ENCODE measurements around the gene NXN.
"Not testable (repeated sequence)": the region's sequence is repeated elsewhere in the genome, so short reads cannot be mapped to it uniquely, and the experiment has no call there.

NXN gene

DNA sequence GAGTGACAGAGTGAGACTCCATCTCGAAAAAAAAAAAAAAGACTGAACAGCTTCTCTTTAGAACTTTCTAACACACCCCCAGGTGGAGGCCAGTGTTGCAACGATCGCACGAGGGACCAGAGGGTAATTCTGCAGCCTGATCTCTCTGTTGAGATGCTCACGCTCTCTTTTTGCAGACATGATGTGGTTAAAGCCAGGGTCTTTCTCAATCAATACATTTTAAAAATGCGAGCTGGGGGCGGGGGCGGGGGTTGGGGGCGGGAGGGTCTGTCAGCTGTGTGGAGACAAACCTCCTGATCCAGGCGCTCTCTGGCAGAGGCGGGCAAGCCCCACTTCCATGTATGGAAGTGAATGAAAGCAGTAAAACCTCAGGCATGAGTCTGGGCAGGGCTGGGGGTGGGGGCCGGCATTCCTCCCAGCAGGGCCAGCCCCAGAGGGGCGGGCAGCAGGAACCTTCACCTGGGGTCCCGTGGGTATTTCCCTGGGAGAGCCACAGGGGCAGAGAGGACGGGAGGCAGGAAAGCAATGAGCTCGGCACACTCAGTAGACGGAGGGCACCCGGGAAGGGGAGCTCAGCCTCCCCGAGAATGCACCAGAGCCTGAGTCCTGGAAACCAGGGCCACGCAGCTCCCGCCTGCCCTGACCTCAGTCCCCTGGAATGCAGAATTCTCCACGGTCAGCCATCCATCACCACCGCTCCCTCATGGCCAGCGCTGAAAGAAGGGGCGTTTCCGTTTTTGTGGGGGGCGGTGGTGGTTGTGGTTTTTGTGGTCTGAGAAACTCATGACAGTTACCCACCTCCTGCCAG lies 28.0 kb downstream of the NXN start:
- DNase-seq: no peak

DNA sequence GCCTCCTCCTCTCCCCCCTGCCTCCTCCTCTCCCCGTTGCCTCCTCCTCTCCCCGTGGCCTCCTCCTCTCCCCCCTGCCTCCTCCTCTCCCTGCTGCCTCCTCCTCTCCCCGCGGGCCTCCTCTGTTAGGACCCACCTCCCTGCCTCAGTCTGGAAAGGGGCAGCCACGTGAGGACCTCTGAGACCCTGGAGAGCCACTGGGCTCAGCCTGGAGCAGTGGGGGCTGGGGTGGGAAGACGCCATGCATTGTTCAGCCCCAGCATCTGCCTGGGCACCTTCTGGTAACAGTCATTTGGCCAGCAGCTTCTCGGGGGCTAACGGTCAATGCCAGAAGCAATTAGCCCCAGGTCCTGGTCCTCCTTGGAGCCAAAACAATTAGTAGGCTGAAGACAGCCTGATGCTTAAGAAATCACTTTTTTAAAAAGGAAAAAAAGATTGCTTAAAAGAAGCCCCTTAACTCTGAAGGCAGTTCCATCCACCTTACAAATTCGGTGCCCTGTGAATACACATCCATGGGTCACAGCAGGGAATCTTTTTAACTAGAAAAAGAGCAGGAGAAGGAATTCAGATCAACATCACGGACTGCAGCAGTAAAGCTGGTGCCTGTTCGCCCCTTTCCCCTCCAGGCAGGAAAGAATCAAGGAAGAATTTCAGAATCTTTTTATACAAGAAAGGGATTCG lies 29.8 kb downstream of the NXN start:
- no peak for DNase-seq

DNA sequence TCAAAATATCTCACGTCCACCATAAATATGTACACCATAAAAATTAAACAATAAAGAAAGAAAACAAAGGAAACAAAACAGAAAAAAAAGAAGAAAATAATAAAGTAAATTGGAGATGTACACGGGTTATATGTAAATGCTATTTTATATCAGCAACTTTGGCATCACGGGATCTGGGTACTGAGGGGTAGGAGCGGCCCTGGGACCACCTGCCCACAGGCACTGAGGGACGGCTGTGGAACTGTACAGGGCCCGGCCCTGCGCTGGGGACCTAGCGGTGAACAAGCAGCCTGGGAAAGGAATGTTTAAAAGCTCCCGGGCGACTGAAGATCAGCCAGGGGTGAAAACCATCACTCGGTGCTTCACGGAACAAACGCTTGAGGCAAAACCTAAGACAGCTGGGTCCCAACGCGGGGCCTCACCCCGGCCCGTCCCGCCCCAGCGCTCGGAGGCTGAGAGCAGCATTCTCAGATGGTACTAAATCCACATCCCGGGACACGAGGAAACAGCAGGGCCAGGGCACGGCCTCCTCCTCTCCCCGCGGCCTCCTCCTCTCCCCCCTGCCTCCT lies 31.2 kb downstream of the NXN start:
- no peak for DNase-seq

DNA sequence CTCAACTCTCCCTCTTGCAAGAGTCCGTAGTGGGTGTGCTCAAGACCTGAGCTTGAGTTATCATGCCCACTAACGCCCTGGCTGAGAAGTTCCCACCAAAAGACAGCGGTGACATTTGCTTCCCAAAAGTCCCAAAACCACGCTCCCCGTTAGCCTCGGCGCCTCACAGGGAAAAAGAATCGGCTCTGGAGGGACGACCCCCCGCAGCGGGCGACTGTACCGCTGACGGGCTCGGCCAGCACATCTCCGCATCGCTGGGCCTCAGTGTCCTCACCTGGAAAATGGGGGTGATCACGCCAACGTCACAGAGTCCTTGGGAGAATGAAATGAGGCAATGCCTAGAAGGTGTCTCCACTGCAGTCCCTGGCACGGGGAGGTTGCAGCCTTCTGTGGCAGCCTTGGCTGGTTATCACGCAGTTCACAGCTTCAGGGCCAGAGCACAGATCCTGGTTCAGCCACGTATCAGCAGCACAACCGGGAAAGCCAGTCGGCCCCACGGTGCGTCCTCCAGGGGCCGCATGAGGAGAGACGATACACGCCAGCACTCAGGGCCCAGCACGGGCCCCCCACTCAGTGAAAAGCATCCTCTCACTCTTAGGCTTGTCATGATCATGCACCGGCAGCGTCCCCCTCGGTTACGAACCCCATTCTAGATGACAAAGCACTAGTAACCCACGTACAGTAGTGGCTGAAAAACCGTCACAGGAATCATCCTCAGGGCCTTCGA lies 32.9 kb downstream of the NXN start:
- DNase-seq: no peak

GRCh38 chr17:945672-946071 lies 33.9 kb downstream of the NXN start:
- DNase-seq: no peak

DNA sequence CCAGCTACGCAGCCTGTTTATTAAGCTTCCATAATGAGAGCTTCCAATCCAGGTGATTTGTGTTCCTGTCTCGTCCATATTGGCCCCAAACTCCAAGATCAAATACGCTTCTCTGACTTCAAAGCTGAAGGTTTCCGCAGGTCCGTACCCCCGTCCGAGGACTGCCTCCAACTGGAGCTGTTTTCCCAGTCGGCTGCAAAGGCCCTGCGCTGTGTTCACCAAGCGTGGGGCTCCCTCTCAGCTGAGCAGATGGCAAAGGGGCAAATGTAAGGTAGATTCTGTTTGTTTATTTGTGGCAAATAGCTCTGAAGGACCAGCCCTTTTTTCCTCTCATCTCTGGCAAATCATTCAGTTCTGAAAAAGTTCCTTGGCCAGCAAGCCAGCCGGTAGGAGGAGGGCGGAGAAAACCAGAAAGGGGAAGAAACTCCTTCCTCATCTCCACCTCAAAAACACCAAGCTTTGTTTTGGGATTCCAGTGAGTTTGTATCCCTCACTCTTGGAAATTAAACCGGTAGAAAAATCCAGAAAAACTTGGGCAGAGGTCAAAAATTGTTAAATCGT lies 35.2 kb downstream of the NXN start:
- DNase-seq: no peak

- no peak for DNase-seq
Measured at GRCh38 chr17:935485-935884, 44.1 kb downstream of the NXN start.

- DNase-seq: no peak
Measured at GRCh38 chr17:933312-934073, 46.1 kb downstream of the NXN start.

GRCh38 chr17:930258-930657 lies 49.3 kb downstream of the NXN start:
- no peak for DNase-seq

GRCh38 chr17:929586-929985 lies 50.0 kb downstream of the NXN start:
- no peak for DNase-seq

- no peak for DNase-seq
Measured at GRCh38 chr17:927611-928461, 51.7 kb downstream of the NXN start.

- DNase-seq: no peak
Measured at GRCh38 chr17:925817-926216, 53.8 kb downstream of the NXN start.

DNA sequence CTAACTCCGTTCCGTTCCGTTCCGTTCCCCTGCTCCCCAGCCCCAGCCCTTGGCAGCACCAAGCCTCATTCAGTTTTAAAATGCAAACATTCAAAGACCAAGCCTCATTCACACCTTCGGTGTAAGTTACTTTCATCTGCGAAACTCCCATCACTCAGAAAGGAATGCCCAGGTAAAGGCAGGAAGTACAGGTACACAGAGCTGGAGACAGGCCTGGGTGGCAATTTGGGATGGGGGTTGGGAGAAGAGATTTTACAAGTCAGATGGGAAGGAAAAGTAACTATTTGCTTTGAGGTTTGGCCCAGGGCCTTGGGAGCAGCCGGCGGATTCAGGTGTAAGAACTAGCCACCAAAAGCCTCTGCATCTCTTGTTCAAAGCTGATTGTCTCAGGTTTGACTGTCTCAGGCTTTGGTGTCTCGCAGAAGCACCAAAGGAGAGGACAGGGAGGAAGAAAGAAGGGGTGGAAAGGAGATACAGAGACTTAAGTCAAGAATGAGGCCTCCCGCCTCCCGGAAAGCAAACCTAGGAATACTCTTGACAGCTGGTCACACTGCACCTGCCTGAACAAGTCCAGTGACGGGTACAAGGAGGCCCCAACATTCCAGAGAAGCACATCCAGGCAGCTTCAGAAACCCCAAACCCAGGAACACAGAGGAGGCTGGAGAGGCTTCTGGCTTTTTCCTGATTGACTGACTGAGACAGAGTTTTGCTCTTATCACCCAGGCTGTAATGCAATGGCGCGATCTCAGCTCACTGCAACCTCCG lies 54.7 kb downstream of the NXN start:
- DNase-seq: no peak

GRCh38 chr17:924306-924705 lies 55.3 kb downstream of the NXN start:
- not testable (repeated sequence) for DNase-seq

- DNase-seq: no peak
Measured at GRCh38 chr17:923633-924032, 55.9 kb downstream of the NXN start.

DNA sequence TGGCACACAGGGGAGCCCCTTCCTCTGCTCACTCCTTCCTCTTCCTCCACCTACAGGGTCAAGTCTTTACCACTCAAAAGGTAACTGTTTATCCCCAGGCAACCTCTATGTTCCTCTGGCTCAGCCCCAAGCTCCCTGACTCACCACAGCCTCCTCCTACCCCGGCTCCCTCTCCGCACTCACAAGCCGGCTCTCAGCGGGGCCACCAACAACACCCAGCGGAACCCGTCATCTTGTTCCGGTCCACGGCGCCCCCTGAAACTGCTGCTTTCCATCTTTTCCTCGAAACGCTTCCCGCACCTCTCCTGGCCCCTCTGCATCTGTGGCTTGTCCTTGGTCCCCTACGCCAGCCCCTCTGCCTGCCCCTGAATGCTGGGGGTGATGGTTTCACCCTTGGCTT lies 58.4 kb downstream of the NXN start:
- no peak for DNase-seq

GRCh38 chr17:920190-920589 lies 59.4 kb downstream of the NXN start:
- no peak for DNase-seq

DNA sequence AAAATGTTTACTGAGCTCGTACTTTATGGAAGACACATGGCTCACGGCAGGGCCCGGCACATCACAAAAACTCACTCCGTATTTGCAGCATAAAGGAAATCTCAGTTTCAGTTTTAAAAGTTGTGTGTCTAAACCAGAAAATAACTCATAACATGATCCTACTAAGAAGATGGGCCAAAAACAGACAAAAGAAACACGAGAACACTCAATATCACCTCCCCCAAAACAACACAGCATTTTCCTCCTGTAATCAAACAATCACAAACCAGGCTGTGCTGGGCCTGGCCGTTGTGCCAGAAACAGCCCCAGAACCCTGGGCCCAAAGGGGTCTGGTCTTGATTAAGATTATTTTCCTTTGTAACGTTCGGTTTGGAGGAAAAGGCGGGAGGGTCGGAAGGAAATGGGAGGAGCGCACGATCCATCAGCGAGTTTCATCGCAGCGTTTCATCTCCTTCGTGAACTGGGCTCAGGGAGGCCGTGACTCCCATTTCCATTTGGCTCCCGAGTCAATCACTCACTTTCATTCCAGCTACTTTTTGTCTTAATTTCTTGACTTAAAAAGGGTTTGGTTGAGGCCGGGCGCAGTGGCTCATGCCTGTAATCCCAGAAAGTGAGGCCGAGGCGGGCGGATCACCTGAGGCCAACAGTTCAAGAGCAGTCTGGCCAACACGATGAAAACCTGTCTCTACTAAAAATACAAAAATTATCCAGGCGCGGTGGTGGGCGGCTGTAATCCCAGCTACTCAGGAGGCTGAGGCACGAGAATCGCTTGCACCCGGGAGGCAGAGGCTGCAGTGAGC lies 61.4 kb downstream of the NXN start:
- DNase-seq: no peak

DNA sequence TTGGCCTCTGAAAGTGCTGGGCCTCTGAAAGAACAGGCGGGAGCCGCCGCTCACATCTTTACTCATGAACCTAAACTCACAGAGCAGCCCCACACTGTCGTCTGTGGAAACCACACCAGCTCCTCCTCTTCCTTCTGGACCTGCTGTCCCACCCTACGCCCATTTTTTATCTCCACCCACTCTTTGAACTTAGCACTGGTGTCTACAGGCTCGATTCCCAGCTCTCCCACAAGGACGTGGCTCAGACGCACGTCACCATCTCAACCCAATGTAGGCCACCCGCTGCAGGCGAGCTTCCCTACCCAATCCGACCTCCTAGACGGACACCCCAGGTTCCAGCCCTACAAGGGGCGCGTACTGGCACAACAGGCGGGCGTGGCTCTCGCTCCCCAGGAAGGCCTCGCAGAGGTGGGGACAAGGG lies 62.2 kb downstream of the NXN start:
- DNase-seq: no peak

- DNase-seq: no peak
Measured at GRCh38 chr17:916315-916714, 63.3 kb downstream of the NXN start.

Measured in DMS 273 treated with DMSO at 0.1 percent for 48 hours (cell line).